Fibroblast of lung (primary cell): ENCODE measurements around the gene CD47.

Experiments
- CTCF ChIP-seq, 2 donors: IDR thresholded peaks in 1 of 2; conservative IDR thresholded peaks in 1 of 2; 1 replicate in 1 of 2; 2 replicates in 1 of 2; pipeline ENCODE4 v1.5.1; 2011 to 2012; ENCODE audit warnings: low read length in 2 of 2, control low read depth in 1 of 2, inconsistent platforms in 1 of 2, low read depth in 1 of 2, mild to moderate bottlenecking in 1 of 2
- EZH2 ChIP-seq: IDR thresholded peaks from 2 replicates; pipeline ENCODE4 v1.5.1; 2012; ENCODE audit warnings: low read length, control low read depth, mild to moderate bottlenecking; ENCODE audit errors: missing control alignments

GRCh38 chr3:108086653-108087052, 4.2 kb downstream of the CD47 start:
- no peak for TF ChIP-seq CTCF (conservative IDR thresholded peaks at IDR 0.05 in 1 of 2, IDR thresholded peaks at IDR 0.05 in 1 of 2; ENCODE audit: low read depth in 1 of 2, low read length in 2 of 2)
- no peak for TF ChIP-seq EZH2
